Measurements from ENCODE around the gene GDPD4.

Gene GDPD4

GRCh38 chr11:77233011-77233410, 68.5 kb downstream of the GDPD4 start:
- no peak for DNase-seq

- no peak for DNase-seq
These were observed 69.2 kb downstream of the GDPD4 start for GRCh38 chr11:77232242-77232641.

GRCh38 chr11:77231800-77232199, 69.7 kb downstream of the GDPD4 start:
- no peak for DNase-seq

- DNase-seq, result no peak
These were observed 70.4 kb downstream of the GDPD4 start for GRCh38 chr11:77230878-77231605.

- DNase-seq, result no peak
These were observed 77.7 kb downstream of the GDPD4 start for GRCh38 chr11:77223797-77224196.

GRCh38 chr11:77217156-77217555, 84.3 kb downstream of the GDPD4 start:
- DNase-seq, result no peak

GRCh38 chr11:77215106-77215505, 86.4 kb downstream of the GDPD4 start:
- DNase-seq, result no peak

GRCh38 chr11:77214557-77214956, 86.9 kb downstream of the GDPD4 start:
- no peak for DNase-seq

- DNase-seq, result no peak
These were observed 87.7 kb downstream of the GDPD4 start for GRCh38 chr11:77213589-77214428.

- DNase-seq, result no peak
These were observed 88.4 kb downstream of the GDPD4 start for GRCh38 chr11:77213029-77213579.

GRCh38 chr11:77212314-77213007, 89.0 kb downstream of the GDPD4 start:
- no peak for DNase-seq

- no peak for DNase-seq
These were observed 89.8 kb downstream of the GDPD4 start for GRCh38 chr11:77211594-77212251.

- DNase-seq, result no peak
These were observed 90.4 kb downstream of the GDPD4 start for GRCh38 chr11:77211040-77211451.

- no peak for DNase-seq
These were observed 91.8 kb downstream of the GDPD4 start for GRCh38 chr11:77209663-77210062.

- no peak for DNase-seq
These were observed 93.0 kb downstream of the GDPD4 start for GRCh38 chr11:77208535-77208934.

- DNase-seq, result no peak
These were observed 93.7 kb downstream of the GDPD4 start for GRCh38 chr11:77207618-77208313.

- no peak for DNase-seq
These were observed 94.4 kb downstream of the GDPD4 start for GRCh38 chr11:77207019-77207485.

GRCh38 chr11:77206264-77207018, 95.0 kb downstream of the GDPD4 start:
- no peak for DNase-seq

- DNase-seq, result no peak
These were observed 95.8 kb downstream of the GDPD4 start for GRCh38 chr11:77205467-77206263.

GRCh38 chr11:77204754-77205466, 96.6 kb downstream of the GDPD4 start:
- DNase-seq, result no peak

All from CD4-positive, alpha-beta T cell treated with Interleukin-6 for 4 hours (primary cell).